IMR-90 (cell line): Measurements from ENCODE around the gene SNX32. TPM values are rescaled to one million over a fixed set of nuclear protein-coding genes. Genes with fewer than 3 reads are reported as not detected.
"Not testable (repeated sequence)": the region's sequence is repeated elsewhere in the genome, so short reads cannot be mapped to it uniquely, and the experiment has no call there.

ENCODE experiments used
- ATAC-seq: fragments of 200-7000 bp; cut with Tn5 transposase; 2 replicates; pipeline ENCODE4 v1.9.1; 2020; ENCODE audit warnings: low read depth, mild to moderate bottlenecking, moderate library complexity
- BruUV-seq: library from RNA; stranded (reverse); fragments of 400-500 nt; replicated peaks from 2 replicates; lab custom pipeline; 2021; lab: Mats Ljungman, UMichigan
- CTCF ChIA-PET: fragments of 300-600 bp; formaldehyde crosslinking; extraction: SDS; loops from one replicate; lab custom pipeline; 2021; ENCODE audit warnings: antibody characterized with exemption; lab: Yijun Ruan, JAX
- POLR2A ChIA-PET: fragments of 300-600 bp; sonication (Branson Sonifier 250); formaldehyde crosslinking; loops from one replicate; lab custom pipeline; 2022; ENCODE audit warnings: antibody characterized with exemption; ENCODE audit not compliant: unreplicated experiment; lab: Charles Lee
- DNase-seq: peaks from one replicate; pipeline ENCODE4 v3.0.0; 2013
- H2AFZ ChIP-seq: replicated peaks from 2 replicates; pipeline ENCODE3; 2013; ENCODE audit warnings: low read length, mild to moderate bottlenecking; ENCODE audit not compliant: poor library complexity
- H2AK5ac ChIP-seq: 2 replicates; pipeline ENCODE4 v1.6.1; 2013; ENCODE audit warnings: low read depth, low read length, inconsistent platforms
- H2AK9ac ChIP-seq: replicated peaks from 2 replicates; pipeline ENCODE3; 2013; ENCODE audit warnings: mild to moderate bottlenecking, low read depth, low read length, moderate library complexity; ENCODE audit not compliant: poor library complexity
- H2BK120ac ChIP-seq: 2 replicates; pipeline ENCODE4 v1.6.1; 2013; ENCODE audit warnings: low read depth, low read length, inconsistent platforms
- H2BK15ac ChIP-seq: 3 replicates; pipeline ENCODE4 v1.6.1; 2013; ENCODE audit warnings: low read depth, low read length, inconsistent platforms
- H2BK20ac ChIP-seq: 2 replicates; pipeline ENCODE4 v1.6.1; 2013; ENCODE audit warnings: low read depth, mild to moderate bottlenecking, inconsistent platforms, low read length, moderate library complexity
- H2BK5ac ChIP-seq: 2 replicates; pipeline ENCODE4 v1.6.1; 2013; ENCODE audit warnings: mild to moderate bottlenecking, low read depth, low read length, inconsistent platforms; ENCODE audit not compliant: poor library complexity, severe bottlenecking
- H3K14ac ChIP-seq: replicated peaks from 2 replicates; pipeline ENCODE4 v1.6.1; 2013; ENCODE audit warnings: low read depth, low read length, inconsistent platforms
- H3K18ac ChIP-seq: 2 replicates; pipeline ENCODE4 v1.6.1; 2013; ENCODE audit warnings: low read depth, low read length, control low read depth
- H3K23ac ChIP-seq: 2 replicates; pipeline ENCODE4 v1.6.1; 2013; ENCODE audit warnings: low read depth, low read length, inconsistent platforms
- H3K27ac ChIP-seq: 2 replicates; pipeline ENCODE4 v1.5.1; 2013; ENCODE audit warnings: mild to moderate bottlenecking, control low read depth, low read length; ENCODE audit not compliant: insufficient read depth
- H3K27me3 ChIP-seq: 2 replicates; pipeline ENCODE4 v1.6.1; 2013; ENCODE audit warnings: low read length; ENCODE audit not compliant: control insufficient read depth, insufficient read depth
- H3K36me3 ChIP-seq: 2 replicates; pipeline ENCODE4 v1.6.1; 2013; ENCODE audit warnings: low read length, mixed read lengths; ENCODE audit not compliant: control insufficient read depth, insufficient read depth
- H3K4ac ChIP-seq: 2 replicates; pipeline ENCODE4 v1.6.1; 2013; ENCODE audit warnings: low read depth, low read length, inconsistent platforms
- H3K4me1 ChIP-seq: 2 replicates; pipeline ENCODE4 v1.6.1; 2013; ENCODE audit warnings: low read length, mixed read lengths; ENCODE audit not compliant: control insufficient read depth, insufficient read depth
- H3K4me2 ChIP-seq: 2 replicates; pipeline ENCODE4 v1.6.1; 2013; ENCODE audit warnings: low read depth, mild to moderate bottlenecking, control low read depth, low read length, moderate library complexity
- H3K4me3 ChIP-seq: 2 replicates; pipeline ENCODE4 v1.5.1; 2013; ENCODE audit warnings: low read depth, mild to moderate bottlenecking, control low read depth, low read length, moderate library complexity; ENCODE audit not compliant: insufficient read depth
- H3K56ac ChIP-seq: 2 replicates; pipeline ENCODE4 v1.6.1; 2013; ENCODE audit warnings: low read length, inconsistent platforms; ENCODE audit not compliant: insufficient read depth; ENCODE audit errors: extremely low read depth
- H3K79me1 ChIP-seq, 2 experiments: 2 replicates each; pipeline ENCODE4 v1.6.1; 2013; ENCODE audit warnings: low read length in 2 of 2, inconsistent platforms in 1 of 2, low read depth in 1 of 2
- H3K9ac ChIP-seq: 2 replicates; pipeline ENCODE4 v1.6.1; 2013; ENCODE audit warnings: low read depth, low read length, control low read depth
- H3K9me1 ChIP-seq: 2 replicates; pipeline ENCODE4 v1.6.1; 2013; ENCODE audit warnings: low read length, inconsistent platforms; ENCODE audit not compliant: insufficient read depth
- H3K9me3 ChIP-seq: 2 replicates; pipeline ENCODE4 v1.6.1; 2013; ENCODE audit warnings: low read length; ENCODE audit not compliant: control insufficient read depth, insufficient read depth
- H4K20me1 ChIP-seq: 2 replicates; pipeline ENCODE4 v1.6.1; 2013; ENCODE audit warnings: low read length, inconsistent platforms; ENCODE audit not compliant: insufficient read depth
- H4K5ac ChIP-seq: 2 replicates; pipeline ENCODE4 v1.6.1; 2013; ENCODE audit warnings: mild to moderate bottlenecking, low read depth, low read length, control low read depth
- H4K8ac ChIP-seq, 2 experiments: 2 replicates each; pipeline ENCODE4 v1.6.1; 2013; ENCODE audit warnings: low read depth in 2 of 2, low read length in 2 of 2, control low read depth in 1 of 2, inconsistent platforms in 1 of 2
- H4K91ac ChIP-seq: 2 replicates; pipeline ENCODE4 v1.6.1; 2013; ENCODE audit warnings: low read depth, low read length, inconsistent platforms; ENCODE audit not compliant: insufficient read depth
- WGBS, 2 experiments: methylation state at CpG; one replicate each; pipeline versions ENCODE4 v1.1.5 to v1.1.7; 2013; ENCODE audit warnings: missing lambda C conversion rate in 2 of 2; ENCODE audit not compliant: insufficient read length in 1 of 2; ENCODE audit errors: extremely low coverage in 2 of 2; 5-methylcytosine and 5-hydroxymethylcytosine counted together
- dilution Hi-C: fragments of 300-500 bp; cut with HindIII; formaldehyde crosslinking; loops from one replicate; pipeline ENCODE4 v1.14.3; 2018; ENCODE audit warnings: low sequenced_read_pairs; ENCODE audit not compliant: unreplicated experiment
- in situ Hi-C: fragments of 300-500 bp; cut with MboI; formaldehyde crosslinking; loops from 3 replicates; pipeline ENCODE4 v1.14.3; 2019; ENCODE audit warnings: low sequenced_read_pairs, inconsistent platforms, mixed read lengths
- intact Hi-C: fragments of 100-400 bp; cut with micrococcal nuclease; formaldehyde crosslinking; loops from 2 replicates; pipeline ENCODE4 v1.10.0; 2022
- polyA plus RNA-seq, 3 experiments: library from polyadenylated mRNA; depleted of rRNA; stranded (reverse); fragments of >200 nt; gene quantifications; 2 replicates each; pipeline ENCODE4 v1.2.3, GENCODE V29; 2012; ENCODE audit warnings: low replicate concordance in 1 of 3
- total RNA-seq: library from RNA; depleted of rRNA; stranded (reverse); fragments of >200 nt; gene quantifications from 2 replicates; pipeline ENCODE4 v1.2.3, GENCODE V29; 2012

SNX32 gene
- total and polyA plus RNA-seq, 2 of the 4 experiments (the other 2 are of a cell fraction): 0.36 to 0.79 TPM

GRCh38 chr11:65848693-65849092 lies 14.9 kb downstream of the SNX32 start:
- H4K8ac ChIP-seq, dilution Hi-C loops, H3K27me3 ChIP-seq, H3K56ac ChIP-seq, H2AFZ ChIP-seq, H3K9me1 ChIP-seq, BruUV-seq, POLR2A ChIA-PET, intact Hi-C loops, H3K9me3 ChIP-seq, H2AK5ac ChIP-seq, ATAC-seq, H2BK5ac ChIP-seq, CTCF ChIA-PET, H4K5ac ChIP-seq, H3K23ac ChIP-seq, H3K4me3 ChIP-seq, H3K4me1 ChIP-seq, H3K18ac ChIP-seq, H3K4ac ChIP-seq, H4K91ac ChIP-seq, H2BK120ac ChIP-seq, DNase-seq, H3K4me2 ChIP-seq, H3K14ac ChIP-seq, H3K9ac ChIP-seq, H2BK20ac ChIP-seq, H3K27ac ChIP-seq, H2AK9ac ChIP-seq, in situ Hi-C loops, H2BK15ac ChIP-seq: not testable (repeated sequence)
- Histone ChIP-seq H3K79me1 (peaks cover 8 to 26% of the 10 kb centered on the region in 2 experiments; a peak in 3 of 4 replicates), H3K36me3 (peaks cover 30% of the 10 kb centered on the region), H4K20me1 (peaks cover 37% of the 10 kb centered on the region)
- WGBS, 2 experiments: 67% methylated on average over 1 of the region's 7 CpGs; no CpG with 5 or more reads in 1 of the 2 experiments
